ENCODE measurements around the gene ACLY.

GRCh38 chr17:41939044-41939692 lies 20.4 kb upstream of the ACLY start:
- no peak for TF ChIP-seq FOXK1 (CRISPR knock-in tag; IDR thresholded peaks at IDR 0.05)
- no peak for TF ChIP-seq ETV6 (CRISPR knock-in tag; IDR thresholded peaks at IDR 0.05)
- TF ChIP-seq, protein P1, sequence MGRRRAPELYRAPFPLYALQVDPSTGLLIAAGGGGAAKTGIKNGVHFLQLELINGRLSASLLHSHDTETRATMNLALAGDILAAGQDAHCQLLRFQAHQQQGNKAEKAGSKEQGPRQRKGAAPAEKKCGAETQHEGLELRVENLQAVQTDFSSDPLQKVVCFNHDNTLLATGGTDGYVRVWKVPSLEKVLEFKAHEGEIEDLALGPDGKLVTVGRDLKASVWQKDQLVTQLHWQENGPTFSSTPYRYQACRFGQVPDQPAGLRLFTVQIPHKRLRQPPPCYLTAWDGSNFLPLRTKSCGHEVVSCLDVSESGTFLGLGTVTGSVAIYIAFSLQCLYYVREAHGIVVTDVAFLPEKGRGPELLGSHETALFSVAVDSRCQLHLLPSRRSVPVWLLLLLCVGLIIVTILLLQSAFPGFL (CRISPR knock-in tag; IDR thresholded peaks at IDR 0.05; ENCODE audit: borderline replicate concordance): no peak
- no peak for TF ChIP-seq ZNF416 (CRISPR knock-in tag; IDR thresholded peaks at IDR 0.05)
- TF ChIP-seq CTCF (IDR thresholded peaks at IDR 0.05): no peak
- TF ChIP-seq ATF3 (CRISPR knock-in tag; conservative IDR thresholded peaks at IDR 0.05): no peak
- TF ChIP-seq, protein P2, sequence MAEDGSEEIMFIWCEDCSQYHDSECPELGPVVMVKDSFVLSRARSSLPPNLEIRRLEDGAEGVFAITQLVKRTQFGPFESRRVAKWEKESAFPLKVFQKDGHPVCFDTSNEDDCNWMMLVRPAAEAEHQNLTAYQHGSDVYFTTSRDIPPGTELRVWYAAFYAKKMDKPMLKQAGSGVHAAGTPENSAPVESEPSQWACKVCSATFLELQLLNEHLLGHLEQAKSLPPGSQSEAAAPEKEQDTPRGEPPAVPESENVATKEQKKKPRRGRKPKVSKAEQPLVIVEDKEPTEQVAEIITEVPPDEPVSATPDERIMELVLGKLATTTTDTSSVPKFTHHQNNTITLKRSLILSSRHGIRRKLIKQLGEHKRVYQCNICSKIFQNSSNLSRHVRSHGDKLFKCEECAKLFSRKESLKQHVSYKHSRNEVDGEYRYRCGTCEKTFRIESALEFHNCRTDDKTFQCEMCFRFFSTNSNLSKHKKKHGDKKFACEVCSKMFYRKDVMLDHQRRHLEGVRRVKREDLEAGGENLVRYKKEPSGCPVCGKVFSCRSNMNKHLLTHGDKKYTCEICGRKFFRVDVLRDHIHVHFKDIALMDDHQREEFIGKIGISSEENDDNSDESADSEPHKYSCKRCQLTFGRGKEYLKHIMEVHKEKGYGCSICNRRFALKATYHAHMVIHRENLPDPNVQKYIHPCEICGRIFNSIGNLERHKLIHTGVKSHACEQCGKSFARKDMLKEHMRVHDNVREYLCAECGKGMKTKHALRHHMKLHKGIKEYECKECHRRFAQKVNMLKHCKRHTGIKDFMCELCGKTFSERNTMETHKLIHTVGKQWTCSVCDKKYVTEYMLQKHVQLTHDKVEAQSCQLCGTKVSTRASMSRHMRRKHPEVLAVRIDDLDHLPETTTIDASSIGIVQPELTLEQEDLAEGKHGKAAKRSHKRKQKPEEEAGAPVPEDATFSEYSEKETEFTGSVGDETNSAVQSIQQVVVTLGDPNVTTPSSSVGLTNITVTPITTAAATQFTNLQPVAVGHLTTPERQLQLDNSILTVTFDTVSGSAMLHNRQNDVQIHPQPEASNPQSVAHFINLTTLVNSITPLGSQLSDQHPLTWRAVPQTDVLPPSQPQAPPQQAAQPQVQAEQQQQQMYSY (CRISPR knock-in tag; IDR thresholded peaks at IDR 0.05): no peak
- TF ChIP-seq, protein P3, sequence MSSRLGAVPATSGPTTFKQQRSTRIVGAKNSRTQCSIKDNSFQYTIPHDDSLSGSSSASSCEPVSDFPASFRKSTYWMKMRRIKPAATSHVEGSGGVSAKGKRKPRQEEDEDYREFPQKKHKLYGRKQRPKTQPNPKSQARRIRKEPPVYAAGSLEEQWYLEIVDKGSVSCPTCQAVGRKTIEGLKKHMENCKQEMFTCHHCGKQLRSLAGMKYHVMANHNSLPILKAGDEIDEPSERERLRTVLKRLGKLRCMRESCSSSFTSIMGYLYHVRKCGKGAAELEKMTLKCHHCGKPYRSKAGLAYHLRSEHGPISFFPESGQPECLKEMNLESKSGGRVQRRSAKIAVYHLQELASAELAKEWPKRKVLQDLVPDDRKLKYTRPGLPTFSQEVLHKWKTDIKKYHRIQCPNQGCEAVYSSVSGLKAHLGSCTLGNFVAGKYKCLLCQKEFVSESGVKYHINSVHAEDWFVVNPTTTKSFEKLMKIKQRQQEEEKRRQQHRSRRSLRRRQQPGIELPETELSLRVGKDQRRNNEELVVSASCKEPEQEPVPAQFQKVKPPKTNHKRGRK (CRISPR knock-in tag; IDR thresholded peaks at IDR 0.05; ENCODE audit: borderline replicate concordance): no peak
- TF ChIP-seq KAT7 (CRISPR knock-in tag; IDR thresholded peaks at IDR 0.05; ENCODE audit: borderline replicate concordance): no peak
- TF ChIP-seq SMAD3 (CRISPR knock-in tag; IDR thresholded peaks at IDR 0.05; ENCODE audit: borderline replicate concordance): no peak
- TF ChIP-seq NR1H2 (CRISPR knock-in tag; IDR thresholded peaks at IDR 0.05): no peak
- no peak for TF ChIP-seq ELF4 (CRISPR knock-in tag; IDR thresholded peaks at IDR 0.05; ENCODE audit: low read depth)
- no peak for TF ChIP-seq CREM (CRISPR knock-in tag; IDR thresholded peaks at IDR 0.05)
- no peak for TF ChIP-seq ZNF121 (CRISPR knock-in tag; IDR thresholded peaks at IDR 0.05)
